Sigmoid colon (tissue), 4 donors: ENCODE measurements around the gene LMOD1.

Experiments
- EP300 ChIP-seq, 4 donors: sonication (generic); formaldehyde crosslinking; IDR thresholded peaks; one replicate each; pipeline ENCODE4 v1.6.1; 2017; ENCODE audit warnings: antibody characterized with exemption in 4 of 4
- POLR2AphosphoS5 ChIP-seq, 4 donors: sonication (generic); formaldehyde crosslinking; IDR thresholded peaks; one replicate each; pipeline ENCODE4 v1.6.1; 2017; ENCODE audit warnings: antibody characterized with exemption in 4 of 4
- TF ChIP-seq, protein P1 (sequence below), 4 experiments: fragments of 450-650 bp in 3 of 4; fragments of 200-600 bp in 1 of 4; IDR thresholded peaks; one replicate each; pipeline ENCODE4 v1.5.1; 2016 to 2019; ENCODE audit warnings: antibody characterized with exemption in 4 of 4, mild to moderate bottlenecking in 3 of 4, moderate library complexity in 2 of 4

DNA sequence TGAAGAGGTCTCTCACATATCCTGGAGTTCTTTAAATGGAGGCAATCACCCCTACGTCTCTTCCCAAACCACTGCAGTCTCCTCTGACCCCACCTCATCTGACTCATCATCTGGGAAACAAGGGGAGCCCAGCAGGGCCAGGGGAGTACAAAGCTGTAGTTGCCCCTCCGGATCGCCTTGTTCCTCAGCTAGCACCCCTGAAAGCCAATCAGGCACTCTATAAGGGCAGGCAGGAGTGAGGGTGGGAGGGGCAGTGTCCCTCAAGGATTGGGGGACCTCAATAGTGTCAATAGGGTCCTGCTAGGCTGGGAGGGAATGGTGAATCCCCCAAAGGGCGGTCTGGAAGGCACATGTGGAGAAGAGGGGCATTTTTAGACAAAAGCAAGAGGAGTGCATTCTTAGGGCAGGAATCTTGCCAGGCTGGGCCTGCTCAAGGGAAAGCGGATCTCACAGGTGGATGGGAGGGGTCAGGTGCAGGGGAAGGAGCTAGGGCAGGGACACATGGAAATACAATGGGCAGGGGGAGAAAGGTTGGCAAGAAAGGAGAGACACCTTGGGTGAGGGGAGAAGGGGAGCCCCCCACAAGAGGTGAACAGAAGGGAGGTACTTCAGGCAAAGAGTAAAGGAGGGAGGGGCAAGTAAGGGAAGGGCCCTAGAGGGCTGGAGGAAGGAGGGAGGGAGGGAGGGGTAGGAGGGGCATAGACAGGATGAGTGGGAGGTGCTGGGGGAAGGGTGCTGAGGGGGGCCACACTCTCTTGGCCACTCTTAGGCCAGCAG, 51.8 kb downstream of the LMOD1 start:
- TF ChIP-seq, protein P1, sequence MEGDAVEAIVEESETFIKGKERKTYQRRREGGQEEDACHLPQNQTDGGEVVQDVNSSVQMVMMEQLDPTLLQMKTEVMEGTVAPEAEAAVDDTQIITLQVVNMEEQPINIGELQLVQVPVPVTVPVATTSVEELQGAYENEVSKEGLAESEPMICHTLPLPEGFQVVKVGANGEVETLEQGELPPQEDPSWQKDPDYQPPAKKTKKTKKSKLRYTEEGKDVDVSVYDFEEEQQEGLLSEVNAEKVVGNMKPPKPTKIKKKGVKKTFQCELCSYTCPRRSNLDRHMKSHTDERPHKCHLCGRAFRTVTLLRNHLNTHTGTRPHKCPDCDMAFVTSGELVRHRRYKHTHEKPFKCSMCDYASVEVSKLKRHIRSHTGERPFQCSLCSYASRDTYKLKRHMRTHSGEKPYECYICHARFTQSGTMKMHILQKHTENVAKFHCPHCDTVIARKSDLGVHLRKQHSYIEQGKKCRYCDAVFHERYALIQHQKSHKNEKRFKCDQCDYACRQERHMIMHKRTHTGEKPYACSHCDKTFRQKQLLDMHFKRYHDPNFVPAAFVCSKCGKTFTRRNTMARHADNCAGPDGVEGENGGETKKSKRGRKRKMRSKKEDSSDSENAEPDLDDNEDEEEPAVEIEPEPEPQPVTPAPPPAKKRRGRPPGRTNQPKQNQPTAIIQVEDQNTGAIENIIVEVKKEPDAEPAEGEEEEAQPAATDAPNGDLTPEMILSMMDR (IDR thresholded peaks at IDR 0.05), result no peak
- TF ChIP-seq EP300 (IDR thresholded peaks at IDR 0.05) (no peak), POLR2AphosphoS5 (IDR thresholded peaks at IDR 0.05) (peak in 2 of 4 donors; percentile 65 to 69)
